GM15510 (cell line): Measurements from ENCODE around the gene TAF4.

Experiments
- POLR2A ChIP-seq: IDR thresholded peaks from 3 replicates; pipeline ENCODE4 v1.6.1; 2011; ENCODE audit warnings: borderline replicate concordance; ENCODE audit not compliant: insufficient read length; ENCODE audit errors: extremely low read depth

The TAF4 gene

DNA sequence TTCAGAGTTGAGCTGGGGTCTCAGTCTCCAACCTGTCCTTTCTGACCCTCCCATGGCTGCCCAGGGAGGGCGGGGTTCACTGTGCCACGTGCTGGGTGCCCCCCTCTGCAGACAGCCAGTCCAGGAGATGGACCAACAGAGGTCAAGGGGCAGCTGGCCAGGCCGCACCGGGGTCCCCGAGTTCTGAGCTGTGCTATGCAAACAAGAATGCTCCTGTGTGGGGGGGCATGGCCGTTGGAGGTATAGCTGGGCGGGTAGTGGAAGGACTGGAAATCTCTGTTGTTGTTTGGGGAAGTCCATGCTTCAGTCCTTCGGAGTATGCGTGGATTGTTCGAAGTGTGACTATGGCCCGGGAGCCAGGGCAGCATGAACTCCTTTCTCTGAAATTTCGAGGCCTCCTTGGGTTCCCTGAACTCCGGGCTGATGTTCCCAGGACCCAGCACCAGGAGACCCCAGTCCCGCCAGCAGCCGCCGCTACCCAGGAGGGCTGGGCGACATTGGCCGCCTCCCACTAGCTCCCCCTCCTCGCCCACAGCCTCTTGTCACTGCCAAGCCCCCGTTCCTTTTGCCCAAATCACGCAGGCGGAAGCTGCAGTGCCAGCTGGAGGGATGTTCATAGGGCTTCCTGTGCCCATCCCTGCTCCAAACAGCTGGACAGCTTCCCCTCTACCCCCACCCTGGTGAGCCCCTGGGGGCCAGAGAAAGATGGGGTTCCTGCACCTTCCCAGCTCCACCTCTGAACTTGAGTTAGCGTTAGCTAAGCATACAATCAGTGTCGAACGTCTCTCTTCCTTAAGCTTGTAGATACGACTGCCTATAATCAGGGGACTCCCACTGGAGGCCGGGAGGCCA lies 126.6 kb downstream of the TAF4 start:
- no peak for TF ChIP-seq POLR2A

DNA sequence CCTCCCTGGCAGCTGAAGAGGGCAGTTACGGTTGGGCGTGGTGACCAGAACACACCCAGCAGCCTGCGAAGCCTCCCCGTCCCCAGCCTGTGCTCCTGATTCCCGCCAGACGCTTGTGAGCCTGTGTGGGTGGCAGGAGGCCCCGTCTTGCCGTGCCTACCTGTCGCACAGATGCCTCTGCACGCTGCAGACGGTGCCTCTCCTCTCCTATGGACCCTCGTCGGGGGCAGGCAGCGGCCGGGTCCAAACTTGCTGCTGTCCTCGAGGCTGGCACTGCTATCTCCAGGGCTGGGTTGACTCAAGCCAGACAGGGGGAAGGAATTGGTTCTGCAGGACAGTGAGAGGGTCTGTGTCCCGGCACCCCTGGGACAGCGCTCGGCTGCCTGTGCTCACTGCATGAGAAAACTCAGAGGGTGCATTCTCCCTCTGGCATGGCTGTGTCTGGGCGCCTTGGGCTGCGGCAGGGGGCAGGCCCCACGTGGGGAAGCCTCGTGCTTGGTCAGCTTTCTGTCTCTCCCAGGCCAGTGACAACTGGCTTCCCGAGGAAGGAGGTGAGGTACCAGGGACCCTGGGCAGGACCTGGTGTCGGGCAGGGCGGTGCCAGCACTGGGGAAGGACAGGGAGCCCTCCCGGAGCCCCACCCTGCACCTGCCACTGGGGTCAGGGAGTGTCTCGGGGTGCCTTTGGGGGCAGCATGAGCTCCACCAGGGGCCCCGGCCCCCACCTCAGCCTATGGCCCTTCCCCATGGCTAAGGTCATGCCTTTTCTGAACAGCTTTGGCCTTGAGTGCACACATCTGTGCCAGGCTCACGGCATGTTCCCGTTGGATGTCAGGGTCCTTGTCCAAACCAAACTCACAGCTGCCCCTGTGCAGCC lies 127.5 kb downstream of the TAF4 start:
- no peak for TF ChIP-seq POLR2A

DNA sequence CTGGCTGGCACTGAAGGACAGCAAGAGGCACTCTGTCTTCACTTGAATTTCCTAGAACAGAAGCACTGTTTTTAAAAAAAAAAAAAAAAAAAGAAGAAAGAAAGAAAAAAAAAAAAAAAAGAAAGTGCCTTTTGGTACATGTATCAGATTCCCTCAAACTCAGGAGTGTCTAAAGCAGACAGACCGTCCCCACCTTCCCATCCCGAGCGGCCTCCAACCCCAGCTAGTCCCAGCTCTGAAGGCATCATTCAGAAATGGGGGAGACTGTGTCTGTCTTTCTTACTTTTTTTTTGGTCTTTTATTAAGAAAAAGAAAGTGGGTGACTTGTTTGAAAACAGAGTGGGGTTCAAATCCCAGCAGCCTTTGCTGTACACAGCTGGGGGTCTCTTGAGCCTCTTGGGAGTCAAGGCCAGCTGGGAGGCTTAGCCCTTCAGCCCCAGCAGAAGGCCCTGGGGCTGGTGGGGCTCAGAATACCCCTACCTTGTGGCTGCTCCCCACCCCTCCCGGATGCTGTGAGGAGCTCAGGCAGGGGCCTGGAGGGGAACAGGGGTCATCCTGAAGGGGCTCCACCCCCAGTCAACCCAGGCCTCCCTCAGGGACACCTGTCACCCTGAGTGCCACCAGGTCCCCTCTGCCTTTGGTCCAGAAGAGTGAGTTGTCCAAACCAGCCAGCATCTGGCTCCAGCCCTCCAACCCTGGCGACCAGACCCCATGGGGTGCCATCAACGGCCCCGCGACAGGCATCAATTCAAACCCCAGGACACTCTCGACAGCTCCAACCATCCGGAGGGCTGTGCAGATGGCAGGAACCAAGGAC lies 128.3 kb downstream of the TAF4 start:
- no peak for TF ChIP-seq POLR2A

DNA sequence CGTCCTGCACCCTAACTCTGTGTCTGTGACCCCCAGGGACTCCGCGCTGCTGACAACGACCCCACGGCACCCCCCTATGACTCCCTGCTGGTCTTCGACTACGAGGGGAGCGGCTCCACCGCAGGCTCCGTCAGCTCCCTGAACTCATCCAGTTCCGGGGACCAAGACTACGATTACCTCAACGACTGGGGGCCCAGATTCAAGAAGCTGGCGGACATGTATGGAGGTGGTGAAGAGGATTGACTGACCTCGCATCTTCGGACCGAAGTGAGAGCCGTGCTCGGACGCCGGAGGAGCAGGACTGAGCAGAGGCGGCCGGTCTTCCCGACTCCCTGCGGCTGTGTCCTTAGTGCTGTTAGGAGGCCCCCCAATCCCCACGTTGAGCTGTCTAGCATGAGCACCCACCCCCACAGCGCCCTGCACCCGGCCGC lies 129.0 kb downstream of the TAF4 start:
- TF ChIP-seq POLR2A, result no peak

DNA sequence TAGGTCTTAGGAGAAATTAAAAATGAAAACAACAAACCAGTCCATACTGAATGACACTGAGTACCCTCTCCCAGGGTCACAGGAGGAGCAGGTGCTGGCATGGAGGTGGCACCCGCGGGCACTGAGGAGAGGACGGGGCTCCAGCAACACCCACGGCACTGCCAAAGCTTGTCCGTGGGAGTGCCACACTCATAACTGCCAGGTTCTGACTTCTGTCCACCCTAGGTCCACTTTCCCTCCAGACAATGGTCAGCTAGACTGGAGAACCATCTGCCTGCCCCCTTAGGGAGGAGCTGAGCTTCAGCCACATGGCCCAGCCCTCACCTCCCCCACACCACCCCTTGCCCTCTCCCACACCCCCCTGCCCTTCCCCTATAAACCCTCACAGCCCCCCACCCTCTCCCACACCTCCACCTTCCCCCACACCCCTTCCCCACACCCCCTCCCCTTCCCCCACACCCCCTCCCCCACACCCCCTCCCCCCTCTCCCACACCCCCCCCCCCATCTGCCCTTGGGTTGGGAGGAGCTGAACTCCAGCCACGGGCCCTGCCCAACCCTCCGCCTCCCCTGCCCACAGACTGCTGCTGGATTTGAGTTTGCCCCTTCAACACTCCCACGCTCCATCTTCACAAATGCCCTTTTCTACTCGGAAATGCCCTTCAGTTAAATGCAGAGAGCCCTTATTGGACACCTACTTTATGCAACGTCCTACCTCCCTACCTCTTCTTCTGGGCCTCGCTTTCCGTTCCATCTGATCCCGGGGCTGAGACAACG lies 129.6 kb downstream of the TAF4 start:
- no peak for TF ChIP-seq POLR2A

DNA sequence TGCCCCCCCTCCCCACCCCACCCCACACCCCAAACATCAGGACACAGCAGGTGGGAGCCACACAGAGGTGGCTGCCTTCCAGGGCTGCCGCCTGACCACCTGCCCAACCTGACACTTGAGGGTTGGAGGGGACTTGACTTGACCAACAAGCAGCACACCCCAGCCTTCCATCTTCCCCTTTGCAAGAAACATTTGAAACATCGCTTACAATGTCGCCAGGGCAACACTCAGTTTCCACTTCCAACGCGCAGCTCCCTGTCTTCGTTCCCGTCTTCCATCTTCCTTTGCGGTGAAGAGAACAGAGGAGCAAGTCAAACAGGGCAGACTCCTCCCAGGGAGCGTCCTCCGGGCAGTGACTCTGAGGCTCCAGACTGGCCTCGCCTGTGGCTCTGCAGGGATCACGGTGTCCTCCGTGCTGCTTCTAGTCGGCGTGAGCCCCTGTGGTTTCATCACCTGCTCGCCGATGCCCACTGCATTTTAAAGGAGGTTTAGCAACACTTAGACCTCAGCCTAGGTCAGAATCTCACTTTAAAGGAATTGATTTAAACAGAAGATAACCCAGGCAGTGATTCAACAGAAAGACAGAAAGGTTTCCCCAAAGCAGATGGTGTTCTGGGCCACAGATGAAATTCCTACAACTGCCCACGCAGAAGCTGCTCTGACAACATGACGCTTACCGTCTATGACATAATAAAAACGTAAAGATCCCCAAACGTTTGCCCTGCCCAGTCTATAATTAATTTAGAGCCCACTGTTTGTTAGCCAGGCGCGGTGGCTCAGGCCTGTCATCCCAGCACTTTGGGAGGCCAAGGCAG lies 130.8 kb downstream of the TAF4 start:
- no peak for TF ChIP-seq POLR2A

DNA sequence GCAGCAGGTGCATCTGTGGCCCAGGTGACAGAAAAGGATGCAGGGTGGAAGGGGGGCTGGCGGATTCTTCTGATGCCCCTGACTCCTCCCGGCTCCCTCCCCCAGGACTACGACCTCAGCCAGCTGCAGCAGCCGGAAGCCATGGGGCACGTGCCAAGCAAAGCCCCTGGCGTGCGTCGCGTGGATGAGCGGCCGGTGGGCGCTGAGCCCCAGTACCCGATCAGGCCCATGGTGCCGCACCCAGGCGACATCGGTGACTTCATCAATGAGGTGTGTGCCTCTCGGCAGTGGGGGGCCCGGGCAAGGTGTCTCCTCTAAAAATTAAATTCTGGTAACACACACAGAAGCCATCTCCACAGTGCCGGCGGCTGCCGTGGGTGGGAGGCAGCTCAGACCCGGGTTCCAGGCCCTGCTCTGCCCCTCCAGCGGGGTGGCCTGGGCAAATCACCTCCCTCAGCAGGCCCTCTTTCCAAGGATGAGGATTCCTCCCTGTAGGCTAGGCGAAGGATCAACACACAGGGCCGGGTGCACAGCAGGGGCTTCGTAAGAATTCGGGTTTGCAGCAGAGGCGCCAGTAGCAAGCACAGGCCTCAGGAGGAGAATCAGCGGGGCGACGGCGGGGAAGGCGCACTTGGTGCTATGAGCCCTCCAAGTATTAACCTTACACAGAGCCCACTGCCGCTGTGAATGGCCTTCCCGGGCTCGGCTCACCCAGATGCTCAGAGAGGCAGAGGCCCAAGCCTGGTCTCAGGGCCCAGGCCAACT lies 131.5 kb downstream of the TAF4 start:
- no peak for TF ChIP-seq POLR2A

DNA sequence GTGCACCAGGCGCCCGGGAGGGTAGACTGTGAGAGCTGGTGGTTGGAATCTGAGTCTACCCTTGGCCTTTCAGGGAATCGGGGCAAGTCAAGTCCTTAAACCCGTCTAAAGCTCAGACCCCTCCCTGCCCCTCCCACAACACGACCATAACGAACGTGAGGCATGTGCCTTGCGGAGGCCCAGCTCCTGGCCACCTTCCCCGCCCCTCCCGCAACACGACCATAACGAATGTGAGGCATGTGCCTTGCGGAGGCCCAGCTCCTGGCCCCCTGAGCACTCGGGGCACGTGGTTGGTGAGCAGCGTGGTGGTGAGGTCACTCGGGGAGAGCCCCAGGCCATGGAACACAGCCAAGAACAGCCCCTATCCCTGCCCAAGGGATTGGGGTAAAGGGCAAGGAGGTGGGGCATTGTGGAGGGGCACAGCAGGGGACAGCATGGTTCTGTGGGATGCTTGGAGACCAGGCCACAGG lies 132.2 kb downstream of the TAF4 start:
- TF ChIP-seq POLR2A, result no peak

DNA sequence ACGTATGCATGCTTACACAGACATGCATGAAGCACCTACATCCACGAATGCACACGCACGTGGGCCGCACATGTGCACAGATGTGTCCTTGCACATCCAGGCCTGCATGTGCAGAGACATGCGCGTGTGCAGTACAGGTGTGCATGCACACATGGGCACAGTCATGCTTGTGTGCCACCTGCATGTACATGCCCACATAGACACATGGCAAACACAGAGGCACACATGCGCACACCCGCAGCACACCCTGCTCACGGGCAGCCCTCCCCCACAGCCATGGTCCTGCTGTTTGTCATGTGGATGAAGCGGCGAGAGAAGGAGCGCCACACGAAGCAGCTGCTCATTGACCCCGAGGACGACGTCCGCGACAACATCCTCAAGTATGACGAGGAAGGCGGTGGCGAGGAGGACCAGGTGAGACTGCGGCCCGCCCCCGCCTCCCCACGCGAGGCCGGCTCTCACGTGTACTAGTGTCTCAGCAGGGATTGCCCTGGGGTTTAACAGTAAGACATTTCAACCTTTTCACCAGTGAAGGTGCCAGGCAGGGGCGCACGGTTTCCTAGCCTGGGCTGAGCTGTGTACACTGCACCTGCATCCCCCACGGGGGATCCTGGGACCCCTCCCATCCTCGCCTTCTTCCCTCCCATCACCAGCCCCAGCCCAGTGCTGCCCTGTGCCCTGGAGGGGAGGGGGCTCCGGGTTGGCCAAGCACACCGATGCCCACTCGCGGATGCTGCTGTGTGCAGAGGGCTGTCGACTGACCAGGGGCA lies 132.8 kb downstream of the TAF4 start:
- no peak for TF ChIP-seq POLR2A

DNA sequence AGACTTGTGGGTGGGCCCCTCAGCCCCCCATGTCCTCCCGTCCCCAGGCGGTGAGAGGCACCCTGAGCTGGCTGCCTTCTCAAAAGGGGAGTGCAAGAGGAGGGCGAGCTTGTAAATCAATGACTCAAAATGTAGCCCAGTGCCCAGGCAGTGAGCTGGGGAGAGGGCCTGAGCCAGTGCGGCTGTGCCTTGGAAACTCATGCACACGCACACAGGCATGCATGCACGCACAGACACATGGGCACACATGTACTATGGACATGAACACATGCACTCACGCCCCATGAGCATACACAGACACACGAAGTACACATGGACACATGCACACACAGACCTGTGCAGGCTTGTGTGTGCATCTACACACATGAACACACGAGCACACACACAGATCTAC lies 133.5 kb downstream of the TAF4 start:
- TF ChIP-seq POLR2A, result no peak

DNA sequence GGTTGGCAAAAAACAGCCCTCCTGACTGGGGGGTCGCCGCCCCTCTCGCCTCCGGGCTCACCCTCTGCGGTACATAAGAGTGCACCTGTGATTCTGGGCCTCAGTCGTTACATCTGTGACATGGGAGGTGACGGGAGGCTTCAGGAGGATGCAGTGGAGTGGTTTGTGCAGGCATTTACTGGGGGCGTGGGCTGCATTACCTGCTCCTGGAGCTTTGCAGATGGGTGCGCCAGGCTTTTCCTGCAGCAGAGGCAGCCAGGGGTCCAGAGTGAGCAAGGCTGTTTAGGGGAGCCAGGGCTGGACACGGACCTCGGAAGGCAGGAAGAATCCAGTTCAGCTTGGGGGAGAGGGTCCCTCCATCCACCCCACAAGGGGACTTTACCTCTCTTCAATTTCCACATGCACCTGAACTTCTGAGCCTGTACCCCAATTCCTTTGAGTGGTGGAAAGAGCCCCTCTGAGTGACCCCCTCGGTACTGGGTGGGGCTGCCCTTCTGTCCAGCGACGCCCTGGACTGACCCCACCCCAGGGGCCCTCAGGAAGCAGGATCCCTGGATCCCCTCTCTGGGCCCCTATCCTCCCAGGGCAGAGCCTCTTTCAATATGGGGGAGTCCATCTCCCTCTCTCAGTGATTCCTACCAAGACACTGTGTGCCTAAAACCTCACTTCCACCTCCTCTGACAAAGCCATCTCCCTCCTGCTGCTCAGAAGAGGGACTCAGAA lies 134.0 kb downstream of the TAF4 start:
- no peak for TF ChIP-seq POLR2A

DNA sequence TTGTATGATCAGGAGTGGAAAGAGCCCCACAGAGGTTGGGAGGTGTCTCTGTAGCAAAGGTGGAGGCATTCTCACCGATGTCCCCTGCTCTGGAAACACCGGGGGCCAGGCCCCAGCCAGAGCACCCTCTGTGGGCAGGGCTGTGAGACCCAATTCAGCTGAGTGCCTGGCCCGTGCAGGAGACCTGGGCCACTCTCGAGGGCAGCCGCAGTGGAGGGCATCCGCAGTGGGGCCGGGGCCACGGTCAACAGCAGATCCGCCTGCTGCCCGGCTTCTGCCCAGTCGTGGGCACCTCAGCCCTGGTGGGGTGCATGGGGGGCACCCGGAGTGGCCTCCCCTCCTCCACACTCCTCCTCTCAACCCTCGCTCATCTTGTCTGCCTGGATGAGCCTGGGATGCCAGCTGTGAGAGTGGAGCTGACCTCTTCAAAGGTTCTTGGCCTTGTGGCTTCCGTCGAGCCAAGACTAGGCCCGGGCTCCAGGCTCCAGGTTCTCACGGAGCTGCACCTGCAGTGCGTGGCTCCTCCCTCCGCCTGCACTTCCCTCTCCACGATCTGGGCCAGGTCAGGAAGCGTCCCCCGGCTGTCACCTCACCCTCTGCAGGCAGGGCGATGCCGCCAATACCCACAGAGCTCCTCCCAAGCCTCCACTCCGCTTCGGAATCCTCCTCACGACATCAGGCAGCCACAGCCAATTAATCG lies 134.8 kb downstream of the TAF4 start:
- TF ChIP-seq POLR2A, result no peak
